Right lobe of liver (tissue), 6 donors: ENCODE results near the gene HMGCL. TPM values are rescaled to one million over a fixed set of nuclear protein-coding genes. Genes with fewer than 3 reads are reported as not detected.
"Not testable (repeated sequence)": the region's sequence is repeated elsewhere in the genome, so short reads cannot be mapped to it uniquely, and the experiment has no call there.

Experiments used
- ATAC-seq, 4 donors: fragments of 200-7000 bp; cut with Tn5 transposase; one replicate each; pipeline ENCODE4 v1.9.1; 2020; ENCODE audit warnings: mild to moderate bottlenecking in 4 of 4, moderate library complexity in 4 of 4
- DNase-seq, 3 donors: peaks; one replicate each; pipeline ENCODE4 v3.0.0-alpha.2; 2020
- H3K27ac ChIP-seq, 3 donors: fragments of 200-600 bp; one replicate each; pipeline ENCODE4 v1.8.0; 2022
- H3K27me3 ChIP-seq, 2 donors: fragments of 200-600 bp; one replicate each; pipeline ENCODE4 v1.8.0; 2022
- H3K36me3 ChIP-seq, 4 donors: fragments of 200-600 bp; sonication (generic) in 1 of 4; one replicate each; pipeline versions ENCODE4 v1.5.1 to v1.8.0; 2017 to 2022; ENCODE audit warnings: control low read depth in 1 of 4
- H3K4me1 ChIP-seq, 4 donors: fragments of 200-600 bp; sonication (generic) in 1 of 4; one replicate each; pipeline versions ENCODE4 v1.5.1 to v1.8.0; 2017 to 2022; ENCODE audit warnings: control low read depth in 1 of 4
- H3K4me3 ChIP-seq, 3 donors: fragments of 200-600 bp; one replicate each; pipeline ENCODE4 v1.8.0; 2022
- H3K9me3 ChIP-seq, 4 donors: fragments of 200-600 bp; sonication (generic) in 1 of 4; one replicate each; pipeline versions ENCODE4 v1.5.1 to v1.8.0; 2017 to 2022; ENCODE audit warnings: control low read depth in 1 of 4
- POLR2A ChIP-seq: fragments of 450-650 bp; IDR thresholded peaks from one replicate; pipeline ENCODE4 v1.6.1; 2017; ENCODE audit warnings: antibody characterized with exemption, mild to moderate bottlenecking
- WGBS: methylation state at CpG from one replicate; pipeline ENCODE4 v1.1.6; 2018; ENCODE audit warnings: low coverage, low lambda C conversion rate; ENCODE audit not compliant: insufficient coverage; ENCODE audit errors: missing lambda C conversion rate; 5-methylcytosine and 5-hydroxymethylcytosine counted together
- intact Hi-C, 2 donors: fragments of 100-400 bp; cut with DNase I; formaldehyde crosslinking; loops; one replicate each; pipeline versions ENCODE4 v1.11.2 to v1.14.1; 2022
- total RNA-seq, 6 experiments: library from RNA; depleted of rRNA in 2 of 6; stranded (reverse); fragments of >200 nt in 2 of 6; fragmentation: NEBNext Ultra II Directional in 3 of 6; extraction: Animal tissue kit (Norgen Biotek cat#: 25700) in 3 of 6; gene quantifications; one replicate each; pipeline versions ENCODE4 v1.1.0 to v1.2.4, GENCODE V29; 2016 to 2023
- TF ChIP-seq, protein P1 (sequence below), 4 donors: fragments of 200-600 bp in 3 of 4; fragments of 450-650 bp in 1 of 4; IDR thresholded peaks; one replicate each; pipeline versions ENCODE4 v1.5.1 to v1.8.0; 2016 to 2022; ENCODE audit warnings: antibody characterized with exemption in 4 of 4, mild to moderate bottlenecking in 2 of 4
- donor health status: DM: no; HTN: yes; CAD: no.
- donor health status: DM: no; HTN: no; CAD: no.
- donor health status: DM: no; HTN: no; CAD: no.
- donor health status: DM: no; HTN: yes; CAD: no.
- donor health status: DM: no; HTN: yes; CAD: no.

HMGCL gene
- total RNA-seq, 6 experiments from 2014 or later, result 143 to 178 (median 160) TPM

DNA sequence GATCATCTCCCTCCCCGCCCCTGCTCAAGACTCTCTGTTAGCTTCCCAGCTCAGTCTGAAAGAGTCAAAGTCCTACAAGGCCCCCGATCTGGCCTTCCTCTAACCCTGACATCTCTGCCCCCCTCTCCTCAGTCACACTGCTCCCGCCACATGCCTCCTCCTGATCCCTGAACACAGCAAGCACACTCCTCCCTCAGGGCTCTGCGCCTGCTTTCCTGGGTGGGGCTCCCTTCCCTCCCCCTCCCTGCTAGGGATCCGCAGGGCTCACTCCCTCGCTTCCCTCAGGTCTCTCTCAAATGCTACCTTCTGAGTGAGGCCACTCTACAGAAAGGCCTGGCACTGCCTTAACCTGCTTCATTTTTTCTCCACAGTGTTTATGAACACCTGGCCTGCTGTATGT lies 18.9 kb downstream of the HMGCL start:
- 72% methylated on average over 6 of the region's 6 CpGs for WGBS
- intact Hi-C loops, result loop anchor here in 1 of 2 donors (10.0 kb wide), 1 partner anchor 59 kb away; the partner anchor contains the start of gene FUCA1
- Histone ChIP-seq H3K4me3 (no peak overlapping the region), H3K36me3 (peaks cover 0 to 33% (median 8%) of the 10 kb centered on the region in 4 donors), H3K4me1 (peaks cover 0 to 50% (median 16%) of the 10 kb centered on the region in 4 donors), H3K9me3 (no peaks in the 10 kb centered on the region), H3K27ac (no peak overlapping the region), H3K27me3 (no peaks in the 10 kb centered on the region)
- no peak for TF ChIP-seq POLR2A
- TF ChIP-seq, protein P1, sequence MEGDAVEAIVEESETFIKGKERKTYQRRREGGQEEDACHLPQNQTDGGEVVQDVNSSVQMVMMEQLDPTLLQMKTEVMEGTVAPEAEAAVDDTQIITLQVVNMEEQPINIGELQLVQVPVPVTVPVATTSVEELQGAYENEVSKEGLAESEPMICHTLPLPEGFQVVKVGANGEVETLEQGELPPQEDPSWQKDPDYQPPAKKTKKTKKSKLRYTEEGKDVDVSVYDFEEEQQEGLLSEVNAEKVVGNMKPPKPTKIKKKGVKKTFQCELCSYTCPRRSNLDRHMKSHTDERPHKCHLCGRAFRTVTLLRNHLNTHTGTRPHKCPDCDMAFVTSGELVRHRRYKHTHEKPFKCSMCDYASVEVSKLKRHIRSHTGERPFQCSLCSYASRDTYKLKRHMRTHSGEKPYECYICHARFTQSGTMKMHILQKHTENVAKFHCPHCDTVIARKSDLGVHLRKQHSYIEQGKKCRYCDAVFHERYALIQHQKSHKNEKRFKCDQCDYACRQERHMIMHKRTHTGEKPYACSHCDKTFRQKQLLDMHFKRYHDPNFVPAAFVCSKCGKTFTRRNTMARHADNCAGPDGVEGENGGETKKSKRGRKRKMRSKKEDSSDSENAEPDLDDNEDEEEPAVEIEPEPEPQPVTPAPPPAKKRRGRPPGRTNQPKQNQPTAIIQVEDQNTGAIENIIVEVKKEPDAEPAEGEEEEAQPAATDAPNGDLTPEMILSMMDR (IDR thresholded peaks at IDR 0.05), result no peak
- no peak for ATAC-seq
- DNase-seq, result no peak

DNA sequence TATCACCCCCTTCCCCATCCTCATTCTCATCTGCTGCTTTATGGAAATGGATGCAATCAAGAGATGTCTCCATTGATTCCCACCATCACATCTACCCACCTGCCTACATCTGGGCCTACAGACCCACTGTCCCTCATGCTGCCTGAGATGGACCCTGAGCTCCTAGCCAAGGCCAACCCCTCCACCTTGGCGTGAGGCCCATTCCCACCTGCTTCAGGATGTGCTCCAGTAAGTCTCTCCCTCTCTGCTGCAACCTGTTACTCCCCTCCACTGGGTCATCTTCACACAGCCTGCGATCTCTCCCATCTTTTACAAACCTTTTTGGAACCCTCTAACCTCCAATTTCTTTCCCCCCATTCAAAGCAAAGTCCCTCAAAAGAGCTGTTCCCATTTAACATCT lies 20.2 kb downstream of the HMGCL start:
- Histone ChIP-seq H3K36me3 (peaks cover 0 to 33% (median 8%) of the 10 kb centered on the region in 4 donors), H3K4me3 (no peak overlapping the region), H3K27me3 (no peaks in the 10 kb centered on the region), H3K9me3 (no peaks in the 10 kb centered on the region), H3K4me1 (peaks cover 0 to 46% (median 13%) of the 10 kb centered on the region in 4 donors), H3K27ac (no peak overlapping the region)
- TF ChIP-seq, protein P1 (IDR thresholded peaks at IDR 0.05), result no peak
- TF ChIP-seq POLR2A, result no peak
- DNase-seq (no peak), ATAC-seq (no peak)
- intact Hi-C loops, result loop anchor here in 1 of 2 donors (10.0 kb wide), 1 partner anchor 60 kb away; the partner anchor contains the start of gene FUCA1
- WGBS, result 100% methylated on average over 2 of the region's 2 CpGs

DNA sequence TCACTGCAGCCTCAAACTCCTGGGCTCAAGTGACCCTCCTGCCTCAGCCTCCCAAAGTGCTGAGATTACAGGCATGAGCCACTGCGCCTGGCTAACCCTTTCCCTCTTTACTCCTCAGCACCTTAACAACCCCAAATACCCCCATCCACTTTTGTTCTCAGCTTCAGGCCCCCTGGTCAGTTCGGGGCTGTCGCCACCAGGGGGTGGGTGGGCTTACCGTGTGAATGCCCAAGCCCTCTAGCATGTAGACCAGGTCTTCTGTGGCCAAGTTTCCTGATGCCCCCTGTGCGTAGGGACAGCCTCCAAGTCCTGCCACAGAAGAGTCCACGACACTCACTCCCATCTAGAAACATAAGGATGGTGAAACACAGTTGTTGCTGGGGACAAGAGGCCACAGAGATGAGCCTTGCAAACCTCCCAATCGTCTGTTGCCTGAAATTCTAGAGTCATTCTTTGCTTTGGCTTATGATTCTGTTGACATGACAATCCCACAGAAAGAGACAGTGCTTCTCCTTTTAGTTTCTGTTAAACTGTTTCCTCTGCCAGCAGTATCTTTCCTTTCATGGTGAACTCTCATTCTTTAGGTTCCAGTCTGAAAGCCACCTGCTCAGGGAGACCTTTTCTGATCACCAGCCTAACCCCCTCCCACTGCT lies 20.9 kb downstream of the HMGCL start:
- no peaks in the 10 kb centered on the region for H3K9me3 ChIP-seq
- ATAC-seq (no peak), DNase-seq (no peak)
- H3K27me3 ChIP-seq, result no peaks in the 10 kb centered on the region
- WGBS, result 79% methylated on average over 5 of the region's 7 CpGs
- intact Hi-C loops, result loop anchor here in 1 of 2 donors (10.0 kb wide), 1 partner anchor 60 kb away; the partner anchor contains the start of gene FUCA1
- peak overlapping the region in 1 of 3 donors; percentile 38 for H3K27ac ChIP-seq
- TF ChIP-seq, protein P1 (IDR thresholded peaks at IDR 0.05), result no peak
- no peak for TF ChIP-seq POLR2A
- H3K4me3 ChIP-seq, result no peak overlapping the region
- H3K36me3 ChIP-seq, result peaks cover 0 to 33% (median 8%) of the 10 kb centered on the region in 4 donors
- peaks cover 0 to 44% (median 11%) of the 10 kb centered on the region in 4 donors for H3K4me1 ChIP-seq

DNA sequence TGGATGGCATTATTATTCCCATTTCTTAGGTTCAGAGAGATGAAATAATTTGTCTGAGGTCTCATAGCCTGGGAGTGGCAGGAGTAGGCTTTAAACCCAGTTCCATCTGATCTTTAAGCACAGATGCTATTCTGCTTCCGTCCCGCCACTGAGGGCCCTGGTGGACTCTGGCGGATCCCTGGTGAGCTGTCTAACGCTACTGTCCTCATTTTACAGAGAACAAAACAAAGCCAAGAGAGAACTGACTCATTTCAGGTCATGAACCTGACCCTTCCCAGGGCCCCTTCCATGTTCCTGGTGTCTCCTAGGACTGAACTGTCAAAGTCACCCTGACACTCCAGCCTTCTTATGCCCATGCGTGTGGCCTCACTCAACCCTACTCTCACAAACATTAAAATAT lies 21.6 kb downstream of the HMGCL start:
- Histone ChIP-seq H3K9me3 (no peaks in the 10 kb centered on the region), H3K4me1 (peaks cover 0 to 51% (median 14%) of the 10 kb centered on the region in 4 donors), H3K4me3 (no peak overlapping the region), H3K27ac (peak overlapping the region in 1 of 3 donors; percentile 38), H3K27me3 (no peaks in the 10 kb centered on the region), H3K36me3 (peaks cover 0 to 32% (median 8%) of the 10 kb centered on the region in 4 donors)
- ATAC-seq (no peak), DNase-seq (no peak)
- WGBS, result 86% methylated on average over 5 of the region's 5 CpGs
- intact Hi-C loops, result loop anchor here in 1 of 2 donors (10.0 kb wide), 1 partner anchor 61 kb away; the partner anchor contains the start of gene FUCA1
- no peak for TF ChIP-seq POLR2A
- TF ChIP-seq, protein P1 (IDR thresholded peaks at IDR 0.05), result no peak

DNA sequence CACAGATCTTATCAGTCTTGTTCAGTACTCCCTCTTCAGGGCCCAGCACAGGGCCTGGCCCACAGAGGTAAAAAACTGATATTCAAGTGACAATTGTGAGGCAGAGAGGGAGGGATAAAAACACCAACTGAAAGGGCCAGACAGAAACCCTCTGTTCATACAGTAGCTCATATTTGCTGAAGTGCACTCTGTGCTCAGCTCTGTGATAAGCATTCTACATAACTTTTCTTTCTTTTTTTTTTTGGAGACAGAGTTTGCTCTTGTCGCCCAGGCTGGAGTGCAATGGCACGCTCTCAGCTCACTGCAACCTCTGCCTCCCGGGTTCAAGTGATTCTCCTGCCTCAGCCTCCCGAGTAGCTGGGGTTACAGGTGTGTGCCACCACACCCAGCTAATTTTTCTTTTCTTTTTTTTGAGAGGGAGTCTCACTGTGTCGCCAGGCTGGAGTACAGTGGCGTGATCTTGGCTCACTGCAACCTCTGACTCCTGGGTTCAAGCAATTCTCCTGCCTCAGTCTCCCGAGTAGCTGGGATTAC lies 22.4 kb downstream of the HMGCL start:
- H3K4me3 ChIP-seq, H3K27me3 ChIP-seq, DNase-seq, H3K9me3 ChIP-seq, ATAC-seq: not testable (repeated sequence)
- intact Hi-C loops, result loop anchor here in 1 of 2 donors (10.0 kb wide), 1 partner anchor 62 kb away; the partner anchor contains the start of gene FUCA1
- H3K4me1 ChIP-seq, result peaks cover 0 to 52% (median 14%) of the 10 kb centered on the region in 4 donors
- peak overlapping the region in 1 of 3 donors; percentile 96 for H3K27ac ChIP-seq
- peaks cover 0 to 31% (median 7%) of the 10 kb centered on the region in 4 donors for H3K36me3 ChIP-seq
- WGBS, result 90% methylated on average over 6 of the region's 7 CpGs
